Measurements from ENCODE around the gene METTL27. TPM values are rescaled to one million over a fixed set of nuclear protein-coding genes. Genes with fewer than 3 reads are reported as not detected.

METTL27 gene
- total RNA-seq, 4 donors from 2014 or later = 2.6 to 29.5 (median 5.1) TPM

- intact Hi-C loops (cut with DNase I; ENCODE audit: low total_unique reads) = no loop called here
- Histone ChIP-seq H3K9me3 (no peaks in the 10 kb centered on the region), H3K4me3 (no peak overlapping the region), H3K27ac (no peak overlapping the region), H3K27me3 (peaks cover 1% of the 10 kb centered on the region), H3K36me3 (no peaks in the 10 kb centered on the region), H3K4me1 (peaks cover 3 to 17% (median 11%) of the 10 kb centered on the region in 4 donors)
- DNase-seq = no peak
- in situ Hi-C loops (cut with MboI; ENCODE audit: low pct_ligation_motif_present in 1 of 4, low pct_unique_long_range_greater_than_20kb in 1 of 4, low sequenced_read_pairs in 3 of 4) = no loop called here
- 70 to 89% methylated on average over 2 to 8 of the region's 8 CpGs for WGBS, 2 donors (ENCODE audit: low coverage in 1 of 2)
- no peak for TF ChIP-seq EP300 (IDR thresholded peaks at IDR 0.05; ENCODE audit: low read depth)
- TF ChIP-seq POLR2A (IDR thresholded peaks at IDR 0.05) = no peak
- TF ChIP-seq POLR2AphosphoS5 (IDR thresholded peaks at IDR 0.05) = no peak
- TF ChIP-seq CTCF (IDR thresholded peaks at IDR 0.05) = no peak
Observed at GRCh38 chr7:73815436-73815835, 26.9 kb downstream of the METTL27 start.

- H3K4me3 ChIP-seq = no peak overlapping the region
- H3K9me3 ChIP-seq = no peaks in the 10 kb centered on the region
- H3K4me1 ChIP-seq = peaks cover 5 to 27% (median 17%) of the 10 kb centered on the region in 4 donors
- in situ Hi-C loops (cut with MboI; ENCODE audit: low pct_ligation_motif_present in 1 of 4, low pct_unique_long_range_greater_than_20kb in 1 of 4, low sequenced_read_pairs in 3 of 4) (loop anchor here in 1 of 4 donors (5.0 kb wide), 1 partner anchor 44 kb away; no protein-coding TSS in a partner anchor), intact Hi-C loops (cut with DNase I; ENCODE audit: low total_unique reads) (no loop called here)
- DNase-seq = no peak
- WGBS, 2 donors (ENCODE audit: low coverage in 1 of 2) = 86 to 88% methylated on average over 1 to 3 of the region's 3 CpGs
- TF ChIP-seq EP300 (IDR thresholded peaks at IDR 0.05; ENCODE audit: low read depth) (no peak), CTCF (IDR thresholded peaks at IDR 0.05) (no peak), POLR2A (IDR thresholded peaks at IDR 0.05) (no peak), POLR2AphosphoS5 (IDR thresholded peaks at IDR 0.05) (no peak)
- H3K36me3 ChIP-seq = no peaks in the 10 kb centered on the region
- H3K27ac ChIP-seq = no peak overlapping the region
- peaks cover 3% of the 10 kb centered on the region for H3K27me3 ChIP-seq
Observed at GRCh38 chr7:73812996-73813395, 29.3 kb downstream of the METTL27 start.

DNA sequence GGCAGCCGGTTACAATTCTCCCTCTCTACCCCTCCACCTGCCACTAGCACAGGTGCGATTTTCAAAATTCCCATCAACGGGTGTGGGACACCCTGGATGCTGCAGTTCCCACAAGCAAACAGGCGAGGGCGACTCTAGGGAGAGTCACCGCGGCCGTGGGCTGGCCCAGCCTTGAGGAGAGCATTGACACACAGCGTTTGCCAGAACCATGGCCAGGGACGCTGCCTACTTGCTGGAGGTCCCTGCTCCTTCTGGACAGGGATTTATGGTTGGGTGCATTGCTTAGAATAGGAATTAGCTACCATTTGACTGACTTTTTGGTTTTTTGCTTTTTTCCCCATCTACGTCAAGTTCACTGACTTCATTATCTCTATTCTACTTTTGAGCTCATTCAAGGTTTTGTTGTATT lies 30.6 kb downstream of the METTL27 start:
- H3K27ac ChIP-seq = peak overlapping the region; percentile 79 to 89 (median 87)
- intact Hi-C loops (cut with DNase I; ENCODE audit: low total_unique reads) = no loop called here

DNA sequence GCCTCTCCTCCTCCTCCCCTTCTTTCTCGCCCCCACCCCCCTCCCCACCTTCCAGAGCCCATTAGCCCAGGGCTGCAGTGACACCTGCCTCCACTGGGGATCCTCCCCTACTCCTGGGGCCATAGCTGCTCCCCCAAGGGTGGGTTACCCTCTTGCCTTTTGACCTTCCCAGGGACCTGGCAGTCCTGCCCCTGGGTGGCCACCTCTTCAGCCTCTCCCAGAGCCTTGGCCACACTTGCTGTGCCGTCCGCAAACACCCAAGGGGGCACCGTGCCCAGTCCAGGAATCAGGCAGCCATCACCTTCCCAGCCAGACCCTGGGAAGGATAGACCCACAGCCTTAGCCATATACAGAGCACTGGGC lies 31.3 kb downstream of the METTL27 start:
- Histone ChIP-seq H3K4me3 (no peak overlapping the region), H3K4me1 (peaks cover 5 to 27% (median 17%) of the 10 kb centered on the region in 4 donors), H3K27me3 (peaks cover 3% of the 10 kb centered on the region), H3K9me3 (no peaks in the 10 kb centered on the region), H3K36me3 (no peaks in the 10 kb centered on the region), H3K27ac (peak overlapping the region; percentile 79 to 89 (median 87))
- 67% methylated on average over 3 of the region's 4 CpGs; no CpG with 5 or more reads in 1 of the 2 donors for WGBS, 2 donors (ENCODE audit: low coverage in 1 of 2)
- intact Hi-C loops (cut with DNase I; ENCODE audit: low total_unique reads) = no loop called here
- in situ Hi-C loops (cut with MboI; ENCODE audit: low pct_ligation_motif_present in 1 of 4, low pct_unique_long_range_greater_than_20kb in 1 of 4, low sequenced_read_pairs in 3 of 4) = loop anchor here in 1 of 4 donors (5.0 kb wide), 1 partner anchor 46 kb away; no protein-coding TSS in a partner anchor
- TF ChIP-seq CTCF (IDR thresholded peaks at IDR 0.05) = no peak
- no peak for TF ChIP-seq EP300 (IDR thresholded peaks at IDR 0.05; ENCODE audit: low read depth)
- no peak for TF ChIP-seq POLR2A (IDR thresholded peaks at IDR 0.05)
- TF ChIP-seq POLR2AphosphoS5 (IDR thresholded peaks at IDR 0.05) = no peak
- no peak for DNase-seq

More for the DNA sequence above, 30.6 kb downstream of the METTL27 start:
- H3K27me3 ChIP-seq = peaks cover 3% of the 10 kb centered on the region
- H3K4me1 ChIP-seq = peaks cover 5 to 27% (median 17%) of the 10 kb centered on the region in 4 donors
- in situ Hi-C loops (cut with MboI; ENCODE audit: low pct_ligation_motif_present in 1 of 4, low pct_unique_long_range_greater_than_20kb in 1 of 4, low sequenced_read_pairs in 3 of 4) = loop anchor here in 1 of 4 donors (5.0 kb wide), 1 partner anchor 46 kb away; no protein-coding TSS in a partner anchor
- peak; percentile 88 for DNase-seq
- no peaks in the 10 kb centered on the region for H3K9me3 ChIP-seq
- TF ChIP-seq CTCF (IDR thresholded peaks at IDR 0.05) = peak; percentile 78 to 93 (median 89)
- TF ChIP-seq POLR2A (IDR thresholded peaks at IDR 0.05) = no peak
- TF ChIP-seq POLR2AphosphoS5 (IDR thresholded peaks at IDR 0.05) = peak in 2 of 3 donors; percentile 31 to 54
- TF ChIP-seq EP300 (IDR thresholded peaks at IDR 0.05; ENCODE audit: low read depth) = no peak
- whole genome bisulfite sequencing, 2 donors (ENCODE audit: low coverage in 1 of 2) = 10 to 40% methylated on average over 2 to 11 of the region's 11 CpGs
- H3K36me3 ChIP-seq = no peaks in the 10 kb centered on the region
- H3K4me3 ChIP-seq = no peak overlapping the region

Measured in transverse colon (tissue), 4 donors.